Lower leg skin (tissue), 4 donors: ENCODE measurements around the gene PDLIM5. TPM values are rescaled to one million over a fixed set of nuclear protein-coding genes. Genes with fewer than 3 reads are reported as not detected.
"Not testable (repeated sequence)": the region's sequence is repeated elsewhere in the genome, so short reads cannot be mapped to it uniquely, and the experiment has no call there.

Experiments
- DNase-seq, 2 donors: peaks; one replicate each; pipeline ENCODE4 v3.0.0-alpha.2; 2019; ENCODE audit warnings: low spot score in 2 of 2
- H3K4me3 ChIP-seq: fragments of 200-600 bp; sonication (generic); 2 replicates; pipeline ENCODE4 v1.5.1; 2017; ENCODE audit warnings: mild to moderate bottlenecking, low read depth; ENCODE audit not compliant: poor library complexity, severe bottlenecking
- CTCF ChIP-seq, 3 donors: fragments of 450-650 bp; IDR thresholded peaks; one replicate each; pipeline ENCODE4 v1.5.1; 2016; ENCODE audit warnings: antibody characterized with exemption in 3 of 3, mild to moderate bottlenecking in 3 of 3, moderate library complexity in 2 of 3
- POLR2A ChIP-seq, 2 donors: fragments of 450-650 bp; IDR thresholded peaks; one replicate each; pipeline ENCODE4 v1.6.1; 2016 to 2017; ENCODE audit warnings: antibody characterized with exemption in 2 of 2, mild to moderate bottlenecking in 1 of 2, moderate library complexity in 1 of 2
- WGBS, 2 donors: methylation state at CpG; one replicate each; pipeline ENCODE4 v1.1.5; 2018; 5-methylcytosine and 5-hydroxymethylcytosine counted together
- intact Hi-C: fragments of 100-400 bp; cut with DNase I; formaldehyde crosslinking; loops from one replicate; pipeline ENCODE4 v1.15.0; 2023; ENCODE audit warnings: low total_unique reads
- total RNA-seq, 4 donors: library from RNA; depleted of rRNA; stranded (reverse); fragments of >200 nt; gene quantifications; one replicate each; pipeline ENCODE4 v1.1.0, GENCODE V29; 2016

The PDLIM5 gene
- total RNA-seq, 4 donors from 2014 or later, result 65.8 to 81.4 (median 72.0) TPM

- intact Hi-C loops, result no loop called here
- 97 to 98% methylated on average over 3 of the region's 3 CpGs for whole genome bisulfite sequencing, 2 donors
- H3K4me3 ChIP-seq, result no peak overlapping the region
- TF ChIP-seq POLR2A (IDR thresholded peaks at IDR 0.05) (no peak), CTCF (IDR thresholded peaks at IDR 0.05) (no peak)
- DNase-seq, result no peak
Measured at GRCh38 chr4:94546949-94547348, 95.2 kb downstream of the PDLIM5 start.

GRCh38 chr4:94548571-94548970 lies 96.8 kb downstream of the PDLIM5 start:
- TF ChIP-seq CTCF (IDR thresholded peaks at IDR 0.05), result no peak
- TF ChIP-seq POLR2A (IDR thresholded peaks at IDR 0.05), result no peak
- DNase-seq, result no peak
- no peak overlapping the region for H3K4me3 ChIP-seq
- intact Hi-C loops, result no loop called here
- 14 to 25% methylated on average over 1 of the region's 1 CpG for WGBS, 2 donors

- TF ChIP-seq POLR2A (IDR thresholded peaks at IDR 0.05), result no peak
- no peak for TF ChIP-seq CTCF (IDR thresholded peaks at IDR 0.05)
- no peak overlapping the region for H3K4me3 ChIP-seq
- WGBS, 2 donors, result 88 to 92% methylated on average over 1 of the region's 1 CpG
- no peak for DNase-seq
- intact Hi-C loops, result no loop called here
Measured at GRCh38 chr4:94550352-94550751, 98.6 kb downstream of the PDLIM5 start.

GRCh38 chr4:94550851-94551250 lies 99.1 kb downstream of the PDLIM5 start:
- DNase-seq, result no peak
- no peak overlapping the region for H3K4me3 ChIP-seq
- intact Hi-C loops, result no loop called here
- TF ChIP-seq CTCF (IDR thresholded peaks at IDR 0.05) (no peak), POLR2A (IDR thresholded peaks at IDR 0.05) (no peak)
- 96 to 97% methylated on average over 1 of the region's 1 CpG for WGBS, 2 donors

- intact Hi-C loops, result no loop called here
- no peak for DNase-seq
- TF ChIP-seq POLR2A (IDR thresholded peaks at IDR 0.05) (no peak), CTCF (IDR thresholded peaks at IDR 0.05) (no peak)
- 87% methylated on average over 3 of the region's 3 CpGs for WGBS, 2 donors
- no peak overlapping the region for H3K4me3 ChIP-seq
Measured at GRCh38 chr4:94551643-94552564, 100.2 kb downstream of the PDLIM5 start.

- H3K4me3 ChIP-seq, DNase-seq, intact Hi-C loops: not testable (repeated sequence)
- WGBS, 2 donors, result 94 to 100% methylated on average over 4 of the region's 4 CpGs
Measured at GRCh38 chr4:94556047-94556446, 104.3 kb downstream of the PDLIM5 start.

GRCh38 chr4:94557632-94558031 lies 105.9 kb downstream of the PDLIM5 start:
- WGBS, 2 donors, result 80 to 92% methylated on average over 1 of the region's 1 CpG
- H3K4me3 ChIP-seq, intact Hi-C loops, DNase-seq: not testable (repeated sequence)
